GM12873 (cell line): ENCODE measurements around the gene SH3BGRL2.

Experiments
- TF ChIP-seq, protein P1 (sequence below): IDR thresholded peaks from 2 replicates; pipeline ENCODE4 v1.5.1; 2012; ENCODE audit warnings: low read depth, mild to moderate bottlenecking, moderate library complexity, low read length, control low read depth; ENCODE audit not compliant: insufficient read depth; ENCODE audit errors: missing control alignments

The SH3BGRL2 gene

GRCh38 chr6:79600313-79600712, 30.8 kb upstream of the SH3BGRL2 start:
- TF ChIP-seq, protein P1, sequence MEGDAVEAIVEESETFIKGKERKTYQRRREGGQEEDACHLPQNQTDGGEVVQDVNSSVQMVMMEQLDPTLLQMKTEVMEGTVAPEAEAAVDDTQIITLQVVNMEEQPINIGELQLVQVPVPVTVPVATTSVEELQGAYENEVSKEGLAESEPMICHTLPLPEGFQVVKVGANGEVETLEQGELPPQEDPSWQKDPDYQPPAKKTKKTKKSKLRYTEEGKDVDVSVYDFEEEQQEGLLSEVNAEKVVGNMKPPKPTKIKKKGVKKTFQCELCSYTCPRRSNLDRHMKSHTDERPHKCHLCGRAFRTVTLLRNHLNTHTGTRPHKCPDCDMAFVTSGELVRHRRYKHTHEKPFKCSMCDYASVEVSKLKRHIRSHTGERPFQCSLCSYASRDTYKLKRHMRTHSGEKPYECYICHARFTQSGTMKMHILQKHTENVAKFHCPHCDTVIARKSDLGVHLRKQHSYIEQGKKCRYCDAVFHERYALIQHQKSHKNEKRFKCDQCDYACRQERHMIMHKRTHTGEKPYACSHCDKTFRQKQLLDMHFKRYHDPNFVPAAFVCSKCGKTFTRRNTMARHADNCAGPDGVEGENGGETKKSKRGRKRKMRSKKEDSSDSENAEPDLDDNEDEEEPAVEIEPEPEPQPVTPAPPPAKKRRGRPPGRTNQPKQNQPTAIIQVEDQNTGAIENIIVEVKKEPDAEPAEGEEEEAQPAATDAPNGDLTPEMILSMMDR: no peak

GRCh38 chr6:79600812-79601609, 30.1 kb upstream of the SH3BGRL2 start:
- TF ChIP-seq, protein P1: no peak

DNA sequence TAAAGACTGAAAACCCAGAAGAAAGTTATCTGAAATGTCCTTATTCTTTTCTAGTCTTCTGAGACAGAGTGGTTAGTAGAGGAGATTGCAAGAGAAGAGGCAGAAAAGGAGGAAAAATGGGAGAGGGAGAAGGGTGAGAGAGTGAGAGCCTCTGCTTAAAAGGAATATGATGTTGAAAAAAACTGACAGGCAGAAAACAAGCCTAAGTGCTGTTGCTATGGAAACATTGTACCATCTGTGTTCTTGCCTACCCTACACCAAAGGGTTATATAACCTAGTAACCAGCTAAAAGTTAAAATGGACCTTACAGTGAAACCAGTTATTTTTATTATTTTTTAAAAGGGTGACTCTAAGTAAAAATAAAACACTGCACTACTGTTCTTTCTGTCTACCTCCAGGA, 28.3 kb upstream of the SH3BGRL2 start:
- TF ChIP-seq, protein P1: no peak

DNA sequence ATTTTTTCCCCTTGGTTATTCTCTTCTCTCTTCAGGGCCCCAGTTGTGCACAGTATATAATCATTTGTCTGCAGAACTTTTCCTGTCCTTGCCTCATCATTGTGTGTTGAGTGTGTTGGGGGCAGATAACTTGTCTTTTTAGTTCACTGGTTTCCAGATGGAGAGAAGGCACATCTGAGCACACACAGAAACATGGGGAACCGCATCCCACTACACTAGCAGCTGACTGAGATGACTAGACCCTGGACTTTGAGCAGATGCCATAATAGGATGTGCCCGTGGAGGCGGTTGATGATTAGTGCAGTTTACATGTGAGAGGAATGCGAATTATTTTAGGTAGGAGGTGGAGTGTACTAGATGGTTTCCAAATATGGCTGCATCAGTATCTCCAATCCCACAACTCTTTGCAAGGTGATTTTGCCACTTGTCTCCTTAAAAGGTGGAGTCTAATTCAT, 26.5 kb upstream of the SH3BGRL2 start:
- TF ChIP-seq, protein P1: no peak

DNA sequence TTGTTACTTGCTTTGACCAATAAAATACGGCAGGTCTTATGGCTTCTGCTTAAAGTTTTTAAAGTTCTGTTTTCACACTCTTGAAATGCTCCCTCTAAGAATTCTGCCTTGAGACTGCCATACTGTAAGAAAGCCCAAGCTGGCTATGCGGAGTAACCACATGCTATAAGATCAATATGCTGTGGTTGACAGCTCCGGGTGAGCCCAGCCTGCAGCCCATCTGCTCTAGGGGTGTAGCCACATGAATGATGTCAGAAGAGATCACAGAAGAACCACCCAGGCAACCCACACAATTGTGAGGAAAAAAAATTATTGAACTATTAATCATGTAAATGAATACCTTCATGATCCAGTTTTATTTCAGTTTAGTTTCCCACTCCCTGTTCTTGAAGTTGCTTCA, 26.1 kb upstream of the SH3BGRL2 start:
- TF ChIP-seq, protein P1: no peak

DNA sequence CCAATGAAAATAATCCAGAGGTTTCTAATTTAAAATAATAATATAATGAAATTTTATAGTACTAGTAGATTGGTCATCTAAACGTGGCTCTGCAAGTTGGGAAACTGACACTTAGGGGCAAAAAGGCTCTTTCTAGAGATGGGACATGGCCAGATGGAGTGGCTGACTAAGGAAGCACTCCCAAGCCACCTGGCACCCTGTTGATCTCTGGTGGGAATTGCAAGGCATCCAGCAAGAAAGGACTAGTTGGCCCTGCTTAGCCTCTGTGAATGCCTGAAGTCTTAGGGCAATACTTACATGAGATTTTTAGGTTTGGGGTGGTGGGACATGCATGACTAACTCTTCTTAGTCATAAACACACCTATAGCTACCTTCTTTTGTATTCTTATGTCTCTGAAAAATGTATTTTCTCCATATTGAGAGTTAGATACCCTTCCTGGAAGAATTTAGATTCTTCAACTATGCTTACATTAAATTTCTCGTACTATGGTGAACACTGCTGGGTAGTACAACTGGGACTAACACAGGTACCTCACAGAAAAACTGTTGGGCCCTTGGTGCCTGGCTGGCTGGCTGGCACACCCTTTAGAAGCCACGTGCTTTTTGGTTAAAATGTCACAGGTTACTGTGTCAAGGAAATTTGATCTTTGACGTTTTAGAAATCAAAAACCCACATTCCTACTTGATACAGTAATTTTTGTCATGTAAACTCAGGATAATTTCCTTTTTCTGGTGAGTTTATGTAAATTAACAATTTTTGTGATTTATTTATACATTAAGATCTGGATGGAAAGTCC, 25.0 kb upstream of the SH3BGRL2 start:
- TF ChIP-seq, protein P1: no peak

DNA sequence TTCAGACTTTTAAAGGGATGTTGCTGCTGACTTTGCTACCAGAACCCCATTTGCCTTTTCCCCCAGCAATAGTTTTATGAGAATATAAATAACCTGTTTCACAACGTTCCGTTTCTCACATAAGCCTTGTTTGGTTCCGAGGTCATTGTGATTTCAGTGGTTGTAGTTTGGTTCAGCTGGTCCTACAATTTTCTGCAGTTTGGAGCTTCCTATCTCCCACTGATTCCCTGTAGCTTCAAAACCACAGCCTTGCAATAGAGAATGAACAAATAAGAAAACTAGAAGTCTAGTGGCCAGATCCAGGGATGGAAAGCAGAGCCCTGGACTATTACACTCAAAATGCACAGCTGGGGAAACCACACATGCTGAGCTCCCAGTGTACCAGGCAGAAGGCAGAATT, 24.1 kb upstream of the SH3BGRL2 start:
- TF ChIP-seq, protein P1: no peak
